LNCAP (cell line): ENCODE measurements around the gene SGCG.

Experiments
- TF ChIP-seq, protein P1 (sequence below): fragments of 450-650 bp; IDR thresholded peaks from 2 replicates; pipeline ENCODE4 v1.5.1; 2017; ENCODE audit warnings: mild to moderate bottlenecking

The SGCG gene

DNA sequence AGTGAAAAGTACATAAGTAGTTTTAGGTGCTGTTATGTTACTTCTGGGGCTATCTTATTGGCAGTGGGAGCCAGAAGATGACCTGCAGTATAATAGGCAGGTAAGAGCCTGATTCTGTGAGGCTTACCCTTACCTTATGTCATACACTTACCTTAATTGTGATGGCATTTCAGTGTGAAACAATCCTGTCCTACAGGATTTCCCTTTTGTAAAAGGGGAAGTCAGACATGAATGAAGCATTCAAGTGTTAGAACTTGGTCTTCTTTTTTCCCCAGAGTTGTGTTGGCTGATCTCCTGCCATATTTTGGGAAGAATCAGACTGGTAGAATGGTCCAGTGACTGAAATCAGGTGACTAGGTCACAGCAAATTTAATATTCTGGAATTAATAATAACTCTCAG, 55.2 kb downstream of the SGCG start:
- TF ChIP-seq, protein P1, sequence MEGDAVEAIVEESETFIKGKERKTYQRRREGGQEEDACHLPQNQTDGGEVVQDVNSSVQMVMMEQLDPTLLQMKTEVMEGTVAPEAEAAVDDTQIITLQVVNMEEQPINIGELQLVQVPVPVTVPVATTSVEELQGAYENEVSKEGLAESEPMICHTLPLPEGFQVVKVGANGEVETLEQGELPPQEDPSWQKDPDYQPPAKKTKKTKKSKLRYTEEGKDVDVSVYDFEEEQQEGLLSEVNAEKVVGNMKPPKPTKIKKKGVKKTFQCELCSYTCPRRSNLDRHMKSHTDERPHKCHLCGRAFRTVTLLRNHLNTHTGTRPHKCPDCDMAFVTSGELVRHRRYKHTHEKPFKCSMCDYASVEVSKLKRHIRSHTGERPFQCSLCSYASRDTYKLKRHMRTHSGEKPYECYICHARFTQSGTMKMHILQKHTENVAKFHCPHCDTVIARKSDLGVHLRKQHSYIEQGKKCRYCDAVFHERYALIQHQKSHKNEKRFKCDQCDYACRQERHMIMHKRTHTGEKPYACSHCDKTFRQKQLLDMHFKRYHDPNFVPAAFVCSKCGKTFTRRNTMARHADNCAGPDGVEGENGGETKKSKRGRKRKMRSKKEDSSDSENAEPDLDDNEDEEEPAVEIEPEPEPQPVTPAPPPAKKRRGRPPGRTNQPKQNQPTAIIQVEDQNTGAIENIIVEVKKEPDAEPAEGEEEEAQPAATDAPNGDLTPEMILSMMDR: no peak

DNA sequence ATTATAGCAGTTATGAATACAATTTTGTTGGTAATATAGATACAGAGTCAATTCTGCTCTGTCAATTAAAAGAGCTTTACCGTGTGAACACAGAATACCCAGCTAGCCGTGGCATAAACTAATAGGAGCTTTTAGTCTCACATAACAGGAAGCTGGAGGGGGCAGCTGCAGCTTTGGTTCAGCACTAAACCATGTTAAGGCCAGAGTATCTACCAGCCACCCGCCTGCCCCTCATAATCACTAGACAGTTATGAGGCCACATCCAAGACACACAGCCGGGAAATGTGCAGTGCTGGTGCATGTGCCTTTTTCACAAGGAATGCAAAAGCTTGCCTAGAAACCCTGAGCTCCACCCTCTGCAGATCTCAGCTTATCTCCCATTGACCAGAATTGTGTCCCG, 62.3 kb downstream of the SGCG start:
- TF ChIP-seq, protein P1: no peak

DNA sequence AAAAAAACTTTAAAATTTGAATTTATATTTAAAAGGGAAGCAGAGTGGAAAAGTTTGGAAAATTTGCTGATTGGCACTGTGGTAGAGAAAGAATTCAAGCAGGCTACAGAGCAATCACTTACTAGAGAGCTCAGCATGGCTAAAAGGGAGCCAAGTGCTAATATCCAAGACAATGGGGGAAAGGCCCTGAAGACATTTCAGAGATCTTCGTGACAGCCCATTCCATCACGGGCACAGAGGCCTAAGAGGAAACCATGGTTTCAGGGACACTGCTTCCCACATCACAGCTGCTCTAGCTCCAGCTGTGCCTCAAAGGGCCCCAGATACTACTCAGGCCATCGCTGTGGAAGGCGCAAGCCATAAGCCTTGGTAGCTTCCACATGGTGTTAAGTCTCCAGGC, 73.7 kb downstream of the SGCG start:
- TF ChIP-seq, protein P1: no peak

GRCh38 chr13:23267571-23267970, 86.8 kb downstream of the SGCG start:
- TF ChIP-seq, protein P1: no peak

DNA sequence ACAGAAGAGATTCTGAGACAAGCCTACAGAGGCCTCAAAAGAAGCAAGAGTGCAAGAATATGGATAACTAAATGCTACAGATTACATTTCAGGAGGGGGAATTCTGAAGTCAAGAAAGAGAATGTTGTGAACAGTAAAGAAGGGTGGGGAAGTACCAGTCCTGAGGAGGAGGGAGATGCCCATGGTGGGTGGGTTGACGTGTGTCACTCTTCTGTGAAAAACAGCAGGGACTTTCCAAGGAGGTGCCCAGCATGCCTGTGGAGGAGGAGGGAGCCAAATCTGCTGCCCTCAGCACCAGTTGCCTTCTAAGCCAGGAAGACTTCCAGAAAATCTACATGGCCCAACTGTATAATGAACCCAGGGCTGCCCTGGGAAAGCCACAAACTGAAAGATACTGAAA, 87.7 kb downstream of the SGCG start:
- TF ChIP-seq, protein P1: no peak

- TF ChIP-seq, protein P1: no peak
These were observed 90.6 kb downstream of the SGCG start for GRCh38 chr13:23271331-23271730.

- TF ChIP-seq, protein P1: no peak
These were observed 92.7 kb downstream of the SGCG start for GRCh38 chr13:23273498-23273897.

GRCh38 chr13:23279321-23279720, 98.5 kb downstream of the SGCG start:
- TF ChIP-seq, protein P1: no peak
